GM12892 (cell line): Measurements from ENCODE around the gene FARP1.

ENCODE experiments used
- POLR2A ChIP-seq: IDR thresholded peaks from 2 replicates; pipeline ENCODE4 v1.6.1; 2011; ENCODE audit warnings: low read depth, low read length, control low read depth
- POLR2AphosphoS5 ChIP-seq: IDR thresholded peaks from 2 replicates; pipeline ENCODE4 v1.6.1; 2011; ENCODE audit warnings: low read depth, low read length, control low read depth
- TAF1 ChIP-seq: IDR thresholded peaks from 2 replicates; pipeline ENCODE4 v1.6.1; 2011; ENCODE audit warnings: low read depth, mild to moderate bottlenecking, control low read depth, low read length, borderline replicate concordance

- TF ChIP-seq POLR2A (no peak), POLR2AphosphoS5 (no peak), TAF1 (no peak)
Observed at GRCh38 chr13:98374750-98375149, 231.9 kb downstream of the FARP1 start.
